Measurements from ENCODE around the gene KRT9.

Gene KRT9

GRCh38 chr17:41563607-41564170, 8.2 kb downstream of the KRT9 start:
- no peak for DNase-seq (ENCODE audit: low read depth)
- TF ChIP-seq CTCF (conservative IDR thresholded peaks at IDR 0.05; ENCODE audit: low read depth, low read length) = no peak
- no peak overlapping the region for H3K4me3 ChIP-seq (ENCODE audit: low read depth, low read length)

GRCh38 chr17:41561554-41561953, 10.3 kb downstream of the KRT9 start:
- DNase-seq (ENCODE audit: low read depth) = no peak
- no peak for TF ChIP-seq CTCF (conservative IDR thresholded peaks at IDR 0.05; ENCODE audit: low read depth, low read length)
- no peak overlapping the region for H3K4me3 ChIP-seq (ENCODE audit: low read depth, low read length)

- no peak for TF ChIP-seq CTCF (conservative IDR thresholded peaks at IDR 0.05; ENCODE audit: low read depth, low read length)
- no peak overlapping the region for H3K4me3 ChIP-seq (ENCODE audit: low read depth, low read length)
- peak; percentile 35 for DNase-seq (ENCODE audit: low read depth)
Observed at GRCh38 chr17:41559548-41559947, 12.3 kb downstream of the KRT9 start.

GRCh38 chr17:41556931-41557330, 14.9 kb downstream of the KRT9 start:
- no peak for TF ChIP-seq CTCF (conservative IDR thresholded peaks at IDR 0.05; ENCODE audit: low read depth, low read length)
- H3K4me3 ChIP-seq (ENCODE audit: low read depth, low read length) = no peak overlapping the region
- DNase-seq (ENCODE audit: low read depth) = no peak

GRCh38 chr17:41556306-41556705, 15.6 kb downstream of the KRT9 start:
- no peak for DNase-seq (ENCODE audit: low read depth)
- TF ChIP-seq CTCF (conservative IDR thresholded peaks at IDR 0.05; ENCODE audit: low read depth, low read length) = no peak
- no peak overlapping the region for H3K4me3 ChIP-seq (ENCODE audit: low read depth, low read length)

GRCh38 chr17:41555105-41555887, 16.6 kb downstream of the KRT9 start:
- no peak for DNase-seq (ENCODE audit: low read depth)
- TF ChIP-seq CTCF (conservative IDR thresholded peaks at IDR 0.05; ENCODE audit: low read depth, low read length) = no peak
- H3K4me3 ChIP-seq (ENCODE audit: low read depth, low read length) = no peak overlapping the region
